ENCODE results near the gene EML6.

The EML6 gene

GRCh38 chr2:54887850-54888545, 164.5 kb downstream of the EML6 start:
- H3K4me3 ChIP-seq (ENCODE audit: low read length): no peak overlapping the region
- no peaks in the 10 kb centered on the region for H3K27me3 ChIP-seq (ENCODE audit: control insufficient read depth, insufficient read depth, low read length)
- no peaks in the 10 kb centered on the region for H3K4me1 ChIP-seq (ENCODE audit: control insufficient read depth, insufficient read depth, low read length)
- H3K9ac ChIP-seq (ENCODE audit: low read length): no peak overlapping the region
- H3K27ac ChIP-seq (ENCODE audit: low read depth, low read length): no peak overlapping the region
- H3K36me3 ChIP-seq (ENCODE audit: control insufficient read depth, insufficient read depth, low read length): no peaks in the 10 kb centered on the region

GRCh38 chr2:54889053-54889452, 165.6 kb downstream of the EML6 start:
- Histone ChIP-seq H3K27ac (ENCODE audit: low read depth, low read length) (no peak overlapping the region), H3K4me3 (ENCODE audit: low read length) (no peak overlapping the region), H3K4me1 (ENCODE audit: control insufficient read depth, insufficient read depth, low read length) (no peaks in the 10 kb centered on the region), H3K36me3 (ENCODE audit: control insufficient read depth, insufficient read depth, low read length) (no peaks in the 10 kb centered on the region), H3K27me3 (ENCODE audit: control insufficient read depth, insufficient read depth, low read length) (no peaks in the 10 kb centered on the region), H3K9ac (ENCODE audit: low read length) (no peak overlapping the region)

GRCh38 chr2:54891909-54892308, 168.4 kb downstream of the EML6 start:
- no peak overlapping the region for H3K9ac ChIP-seq (ENCODE audit: low read length)
- H3K36me3 ChIP-seq (ENCODE audit: control insufficient read depth, insufficient read depth, low read length): no peaks in the 10 kb centered on the region
- H3K27me3 ChIP-seq (ENCODE audit: control insufficient read depth, insufficient read depth, low read length): no peaks in the 10 kb centered on the region
- H3K27ac ChIP-seq (ENCODE audit: low read depth, low read length): no peak overlapping the region
- no peak overlapping the region for H3K4me3 ChIP-seq (ENCODE audit: low read length)
- no peaks in the 10 kb centered on the region for H3K4me1 ChIP-seq (ENCODE audit: control insufficient read depth, insufficient read depth, low read length)

GRCh38 chr2:54894467-54894866, 171.0 kb downstream of the EML6 start:
- no peak overlapping the region for H3K27ac ChIP-seq (ENCODE audit: low read depth, low read length)
- no peaks in the 10 kb centered on the region for H3K27me3 ChIP-seq (ENCODE audit: control insufficient read depth, insufficient read depth, low read length)
- no peaks in the 10 kb centered on the region for H3K4me1 ChIP-seq (ENCODE audit: control insufficient read depth, insufficient read depth, low read length)
- no peaks in the 10 kb centered on the region for H3K36me3 ChIP-seq (ENCODE audit: control insufficient read depth, insufficient read depth, low read length)
- no peak overlapping the region for H3K9ac ChIP-seq (ENCODE audit: low read length)
- H3K4me3 ChIP-seq (ENCODE audit: low read length): no peak overlapping the region

GRCh38 chr2:54895730-54896129, 172.3 kb downstream of the EML6 start:
- no peak overlapping the region for H3K9ac ChIP-seq (ENCODE audit: low read length)
- H3K27ac ChIP-seq (ENCODE audit: low read depth, low read length): no peak overlapping the region
- H3K36me3 ChIP-seq (ENCODE audit: control insufficient read depth, insufficient read depth, low read length): no peaks in the 10 kb centered on the region

GRCh38 chr2:54897420-54898310, 174.2 kb downstream of the EML6 start:
- Histone ChIP-seq H3K4me3 (ENCODE audit: low read length) (no peak overlapping the region), H3K36me3 (ENCODE audit: control insufficient read depth, insufficient read depth, low read length) (no peaks in the 10 kb centered on the region), H3K27me3 (ENCODE audit: control insufficient read depth, insufficient read depth, low read length) (no peaks in the 10 kb centered on the region), H3K27ac (ENCODE audit: low read depth, low read length) (no peak overlapping the region), H3K9ac (ENCODE audit: low read length) (no peak overlapping the region), H3K4me1 (ENCODE audit: control insufficient read depth, insufficient read depth, low read length) (no peaks in the 10 kb centered on the region)

More at GRCh38 chr2:54895730-54896129, 172.3 kb downstream of the EML6 start:
- Histone ChIP-seq H3K4me3 (ENCODE audit: low read length) (no peak overlapping the region), H3K4me1 (ENCODE audit: control insufficient read depth, insufficient read depth, low read length) (no peaks in the 10 kb centered on the region), H3K27me3 (ENCODE audit: control insufficient read depth, insufficient read depth, low read length) (no peaks in the 10 kb centered on the region)

- H3K27ac ChIP-seq (ENCODE audit: low read depth, low read length): no peak overlapping the region
- H3K36me3 ChIP-seq (ENCODE audit: control insufficient read depth, insufficient read depth, low read length): no peaks in the 10 kb centered on the region
- H3K4me1 ChIP-seq (ENCODE audit: control insufficient read depth, insufficient read depth, low read length): no peaks in the 10 kb centered on the region
- H3K4me3 ChIP-seq (ENCODE audit: low read length): no peak overlapping the region
- no peak overlapping the region for H3K9ac ChIP-seq (ENCODE audit: low read length)
- no peaks in the 10 kb centered on the region for H3K27me3 ChIP-seq (ENCODE audit: control insufficient read depth, insufficient read depth, low read length)
Measured at GRCh38 chr2:54898456-54899226, 175.2 kb downstream of the EML6 start.

GRCh38 chr2:54899576-54900200, 176.2 kb downstream of the EML6 start:
- no peak overlapping the region for H3K27ac ChIP-seq (ENCODE audit: low read depth, low read length)

GRCh38 chr2:54901224-54901986, 177.9 kb downstream of the EML6 start:
- Histone ChIP-seq H3K36me3 (ENCODE audit: control insufficient read depth, insufficient read depth, low read length) (no peaks in the 10 kb centered on the region), H3K27ac (ENCODE audit: low read depth, low read length) (no peak overlapping the region), H3K27me3 (ENCODE audit: control insufficient read depth, insufficient read depth, low read length) (no peaks in the 10 kb centered on the region)

More at GRCh38 chr2:54899576-54900200, 176.2 kb downstream of the EML6 start:
- Histone ChIP-seq H3K4me3 (ENCODE audit: low read length) (no peak overlapping the region), H3K9ac (ENCODE audit: low read length) (no peak overlapping the region), H3K36me3 (ENCODE audit: control insufficient read depth, insufficient read depth, low read length) (no peaks in the 10 kb centered on the region), H3K27me3 (ENCODE audit: control insufficient read depth, insufficient read depth, low read length) (no peaks in the 10 kb centered on the region), H3K4me1 (ENCODE audit: control insufficient read depth, insufficient read depth, low read length) (no peaks in the 10 kb centered on the region)

GRCh38 chr2:54902763-54903162, 179.3 kb downstream of the EML6 start:
- Histone ChIP-seq H3K4me1 (ENCODE audit: control insufficient read depth, insufficient read depth, low read length) (no peaks in the 10 kb centered on the region), H3K4me3 (ENCODE audit: low read length) (no peak overlapping the region), H3K27ac (ENCODE audit: low read depth, low read length) (no peak overlapping the region), H3K27me3 (ENCODE audit: control insufficient read depth, insufficient read depth, low read length) (no peaks in the 10 kb centered on the region), H3K36me3 (ENCODE audit: control insufficient read depth, insufficient read depth, low read length) (no peaks in the 10 kb centered on the region), H3K9ac (ENCODE audit: low read length) (no peak overlapping the region)

More at GRCh38 chr2:54901224-54901986, 177.9 kb downstream of the EML6 start:
- Histone ChIP-seq H3K4me1 (ENCODE audit: control insufficient read depth, insufficient read depth, low read length) (no peaks in the 10 kb centered on the region), H3K4me3 (ENCODE audit: low read length) (no peak overlapping the region), H3K9ac (ENCODE audit: low read length) (no peak overlapping the region)

- Histone ChIP-seq H3K9ac (ENCODE audit: low read length) (no peak overlapping the region), H3K4me1 (ENCODE audit: control insufficient read depth, insufficient read depth, low read length) (no peaks in the 10 kb centered on the region), H3K27ac (ENCODE audit: low read depth, low read length) (no peak overlapping the region), H3K36me3 (ENCODE audit: control insufficient read depth, insufficient read depth, low read length) (no peaks in the 10 kb centered on the region), H3K4me3 (ENCODE audit: low read length) (peak overlapping the region; percentile 14), H3K27me3 (ENCODE audit: control insufficient read depth, insufficient read depth, low read length) (no peaks in the 10 kb centered on the region)
Measured at GRCh38 chr2:54903736-54904554, 180.5 kb downstream of the EML6 start.
